HEK293 (cell line): Measurements from ENCODE around the gene WWOX.

Source experiments
- CTCF ChIA-PET: fragments of 350-600 bp; formaldehyde crosslinking; extraction: SDS; loops from one replicate; lab custom pipeline; 2021; ENCODE audit warnings: antibody characterized with exemption; lab: Yijun Ruan, JAX
- POLR2A ChIA-PET: fragments of 300-600 bp; formaldehyde crosslinking; extraction: SDS; loops from one replicate; lab custom pipeline; 2020; ENCODE audit warnings: antibody characterized with exemption, inconsistent platforms; lab: Yijun Ruan, JAX
- H3K27ac ChIP-seq: fragments of 200-500 bp; sonication (Bioruptor generic); 2 replicates; pipeline ENCODE4 v1.5.1; 2014; ENCODE audit warnings: low read depth, low read length, control low read depth, inconsistent platforms; ENCODE audit errors: extremely low read depth
- H3K36me3 ChIP-seq, 2 experiments: fragments of 200-500 bp in 1 of 2; sonication (Bioruptor generic) in 1 of 2; 1 replicate in 1 of 2; 2 replicates in 1 of 2; pipeline ENCODE4 v1.5.1; 2014 to 2017; ENCODE audit warnings: inconsistent platforms in 2 of 2, low read length in 2 of 2; ENCODE audit not compliant: control insufficient read depth in 2 of 2, insufficient read depth in 1 of 2
- H3K4me1 ChIP-seq: fragments of 200-500 bp; sonication (Bioruptor generic); 2 replicates; pipeline ENCODE4 v1.5.1; 2014; ENCODE audit warnings: mild to moderate bottlenecking, low read length, inconsistent platforms; ENCODE audit not compliant: control insufficient read depth, insufficient read depth
- H3K4me3 ChIP-seq: 2 replicates; pipeline ENCODE4 v1.5.1; 2011; ENCODE audit warnings: low read depth, mild to moderate bottlenecking, control low read depth, low read length, moderate library complexity
- H3K9me3 ChIP-seq: fragments of 200-500 bp; sonication (Bioruptor generic); 2 replicates; pipeline ENCODE4 v1.5.1; 2014; ENCODE audit warnings: low read depth, low read length, inconsistent platforms; ENCODE audit not compliant: control insufficient read depth, insufficient read depth
- BCL11B ChIP-seq: fragments of 450-650 bp; formaldehyde crosslinking; IDR thresholded peaks from 2 replicates; pipeline ENCODE4 v1.5.1; 2016; ENCODE audit warnings: low read depth, missing biosample characterization, missing genetic modification characterization
- FEZF1 ChIP-seq: fragments of 450-650 bp; formaldehyde crosslinking; IDR thresholded peaks from 2 replicates; pipeline ENCODE4 v1.5.1; 2016; ENCODE audit warnings: missing biosample characterization, missing genetic modification characterization
- GLI4 ChIP-seq: fragments of 450-650 bp; formaldehyde crosslinking; IDR thresholded peaks from 2 replicates; pipeline ENCODE4 v1.5.1; 2016; ENCODE audit warnings: missing biosample characterization, missing genetic modification characterization
- MYNN ChIP-seq: fragments of 450-650 bp; formaldehyde crosslinking; IDR thresholded peaks from 2 replicates; pipeline ENCODE4 v1.5.1; 2016; ENCODE audit warnings: missing biosample characterization, missing genetic modification characterization, borderline replicate concordance
- PRDM2 ChIP-seq: fragments of 450-650 bp; formaldehyde crosslinking; IDR thresholded peaks from 2 replicates; pipeline ENCODE4 v1.5.1; 2016; ENCODE audit warnings: missing biosample characterization, missing genetic modification characterization, borderline replicate concordance
- SETDB1 ChIP-seq: IDR thresholded peaks from one replicate; pipeline ENCODE4 v1.6.1; 2017; ENCODE audit warnings: mild to moderate bottlenecking, low read length, moderate library complexity, mixed read lengths; ENCODE audit not compliant: insufficient read length
- TSHZ1 ChIP-seq: fragments of 450-650 bp; formaldehyde crosslinking; IDR thresholded peaks from 2 replicates; pipeline ENCODE4 v1.5.1; 2016; ENCODE audit warnings: missing biosample characterization, missing genetic modification characterization, borderline replicate concordance
- ZBTB48 ChIP-seq: fragments of 450-650 bp; formaldehyde crosslinking; IDR thresholded peaks from 2 replicates; pipeline ENCODE4 v1.5.1; 2016; ENCODE audit warnings: missing biosample characterization, missing genetic modification characterization
- ZNF174 ChIP-seq: fragments of 450-650 bp; formaldehyde crosslinking; IDR thresholded peaks from 2 replicates; pipeline ENCODE4 v1.5.0; 2017; ENCODE audit warnings: missing biosample characterization, mild to moderate bottlenecking, missing genetic modification characterization
- ZNF184 ChIP-seq: fragments of 450-650 bp; IDR thresholded peaks from 2 replicates; pipeline ENCODE4 v1.5.1; 2018; ENCODE audit warnings: missing biosample characterization, mild to moderate bottlenecking, missing genetic modification characterization
- ZNF311 ChIP-seq: fragments of 450-650 bp; formaldehyde crosslinking; IDR thresholded peaks from 2 replicates; pipeline ENCODE4 v1.5.1; 2017; ENCODE audit warnings: missing biosample characterization, missing genetic modification characterization, borderline replicate concordance
- ZNF324 ChIP-seq: fragments of 450-650 bp; formaldehyde crosslinking; IDR thresholded peaks from 2 replicates; pipeline ENCODE4 v1.5.1; 2016; ENCODE audit warnings: missing biosample characterization, missing genetic modification characterization
- ZNF521 ChIP-seq: fragments of 450-650 bp; formaldehyde crosslinking; IDR thresholded peaks from 2 replicates; pipeline ENCODE4 v1.5.1; 2017; ENCODE audit warnings: missing biosample characterization, mild to moderate bottlenecking, missing genetic modification characterization
- ZNF549 ChIP-seq: fragments of 450-650 bp; IDR thresholded peaks from 2 replicates; pipeline ENCODE4 v1.5.1; 2018; ENCODE audit warnings: missing biosample characterization, missing genetic modification characterization, mild to moderate bottlenecking, inconsistent platforms, moderate library complexity
- ZNF580 ChIP-seq: fragments of 450-650 bp; formaldehyde crosslinking; IDR thresholded peaks from 2 replicates; pipeline ENCODE4 v1.5.1; 2016; ENCODE audit warnings: missing biosample characterization, missing genetic modification characterization
- ZNF610 ChIP-seq: fragments of 450-650 bp; formaldehyde crosslinking; IDR thresholded peaks from 2 replicates; pipeline ENCODE4 v1.5.1; 2016; ENCODE audit warnings: missing biosample characterization, missing genetic modification characterization, borderline replicate concordance
- ZNF629 ChIP-seq: fragments of 450-650 bp; formaldehyde crosslinking; IDR thresholded peaks from 2 replicates; pipeline ENCODE4 v1.5.1; 2017; ENCODE audit warnings: missing biosample characterization, missing genetic modification characterization
- ZNF660 ChIP-seq: fragments of 450-650 bp; IDR thresholded peaks from 2 replicates; pipeline ENCODE4 v1.5.1; 2018; ENCODE audit warnings: missing biosample characterization, mild to moderate bottlenecking, missing genetic modification characterization
- ZNF843 ChIP-seq: fragments of 450-650 bp; formaldehyde crosslinking; IDR thresholded peaks from 2 replicates; pipeline ENCODE4 v1.5.1; 2016; ENCODE audit warnings: missing biosample characterization, missing genetic modification characterization

Gene WWOX

GRCh38 chr16:79061181-79061580 is 961.7 kb downstream of the WWOX start:
- H3K9me3 ChIP-seq, result no peaks in the 10 kb centered on the region
- H3K27ac ChIP-seq, result no peak overlapping the region
- no peak overlapping the region for H3K4me3 ChIP-seq
- peaks cover 6% of the 10 kb centered on the region for H3K4me1 ChIP-seq
- POLR2A ChIA-PET, result no interaction called here
- TF ChIP-seq PRDM2 (tag by site-specific recombination), result no peak
- TF ChIP-seq ZNF311 (tag by site-specific recombination), result no peak
- no peak for TF ChIP-seq ZNF324
- no peak for TF ChIP-seq ZNF610 (tag by site-specific recombination)
- no peak for TF ChIP-seq ZNF660
- TF ChIP-seq GLI4 (tag by site-specific recombination), result no peak
- no peak for TF ChIP-seq SETDB1
- TF ChIP-seq, all 188 proteins: peak for 0
- CTCF ChIA-PET, result no interaction called here
- no peaks in the 10 kb centered on the region for H3K36me3 ChIP-seq

DNA sequence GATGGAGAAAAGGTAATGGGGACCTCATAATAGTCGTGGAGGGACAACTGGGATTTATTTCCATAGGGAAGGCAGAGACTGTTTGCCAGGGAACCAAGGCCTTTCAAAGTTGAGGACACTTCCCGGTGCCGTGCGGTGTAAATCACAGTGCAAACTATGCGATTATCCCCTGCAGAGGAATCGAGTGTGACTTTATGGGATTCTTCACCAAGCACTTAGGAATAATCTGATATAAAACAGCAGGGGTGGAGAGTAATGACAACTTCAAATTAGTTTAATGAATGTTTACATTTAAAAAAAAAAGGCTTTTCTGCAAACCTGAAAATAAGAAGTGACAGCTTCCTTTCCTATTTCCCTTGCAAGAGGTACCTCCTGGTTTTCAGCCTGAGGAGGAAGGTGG is 962.9 kb downstream of the WWOX start:
- Histone ChIP-seq H3K36me3 (no peaks in the 10 kb centered on the region), H3K27ac (no peak overlapping the region), H3K4me1 (peaks cover 6% of the 10 kb centered on the region), H3K9me3 (no peaks in the 10 kb centered on the region), H3K4me3 (no peak overlapping the region)
- ChIA-PET POLR2A (no interaction called here), CTCF (no interaction called here)
- TF ChIP-seq ZNF324, result no peak
- TF ChIP-seq ZNF580 (tag by site-specific recombination), result 0 out of 2 replicates have a peak, but pooled peaks have one; percentile 63
- TF ChIP-seq ZNF174 (tag by site-specific recombination), result no peak
- TF ChIP-seq TSHZ1 (tag by site-specific recombination), result no peak
- peak; percentile 94 for TF ChIP-seq ZNF843 (tag by site-specific recombination)
- TF ChIP-seq ZNF549 (tag by site-specific recombination), result no peak
- TF ChIP-seq MYNN, result no peak
- TF ChIP-seq PRDM2 (tag by site-specific recombination), result no peak
- TF ChIP-seq ZNF629, result no peak
- TF ChIP-seq ZBTB48 (tag by site-specific recombination), result 0 out of 2 replicates have a peak, but pooled peaks have one; percentile 23
- TF ChIP-seq FEZF1 (tag by site-specific recombination), result peak; percentile 94
- TF ChIP-seq BCL11B (tag by site-specific recombination), result peak; percentile 75; the same call in 1 of the 2 replicates
- TF ChIP-seq ZNF184 (tag by site-specific recombination), result no peak
- TF ChIP-seq ZNF521 (tag by site-specific recombination), result no peak
